ENCODE measurements around the gene DLG2.

DNA sequence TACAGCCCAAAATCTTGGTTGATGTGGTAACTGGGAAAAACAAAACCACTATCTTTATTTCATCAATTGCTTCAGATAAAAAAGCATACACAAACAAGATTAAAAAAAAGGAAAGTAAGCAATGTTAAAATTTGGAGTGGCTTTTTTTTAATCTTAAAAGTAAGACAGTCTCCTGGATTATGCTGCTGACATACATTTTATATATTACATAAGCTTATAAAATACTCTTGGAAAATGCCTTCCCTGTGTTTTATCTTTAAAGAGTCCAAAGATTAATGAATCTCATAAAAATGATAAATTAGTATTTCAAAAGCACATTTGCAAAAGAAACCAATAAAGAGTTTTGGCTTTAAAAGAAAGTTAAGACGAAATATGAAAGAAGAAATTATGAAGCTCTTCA is 132.7 kb downstream of the DLG2 start:
- TF ChIP-seq YY1 (IDR thresholded peaks at IDR 0.05; ENCODE audit: low read depth) (no peak), TAF1 (IDR thresholded peaks at IDR 0.05; ENCODE audit: low read depth) (no peak), EGR1 (IDR thresholded peaks at IDR 0.05) (no peak), RAD21 (IDR thresholded peaks at IDR 0.05; ENCODE audit: low read depth) (no peak), CREB1 (IDR thresholded peaks at IDR 0.05; ENCODE audit: low read depth) (no peak)
- TF ChIP-seq, protein P1, sequence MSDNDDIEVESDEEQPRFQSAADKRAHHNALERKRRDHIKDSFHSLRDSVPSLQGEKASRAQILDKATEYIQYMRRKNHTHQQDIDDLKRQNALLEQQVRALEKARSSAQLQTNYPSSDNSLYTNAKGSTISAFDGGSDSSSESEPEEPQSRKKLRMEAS (IDR thresholded peaks at IDR 0.05): no peak
- TF ChIP-seq, protein P2, sequence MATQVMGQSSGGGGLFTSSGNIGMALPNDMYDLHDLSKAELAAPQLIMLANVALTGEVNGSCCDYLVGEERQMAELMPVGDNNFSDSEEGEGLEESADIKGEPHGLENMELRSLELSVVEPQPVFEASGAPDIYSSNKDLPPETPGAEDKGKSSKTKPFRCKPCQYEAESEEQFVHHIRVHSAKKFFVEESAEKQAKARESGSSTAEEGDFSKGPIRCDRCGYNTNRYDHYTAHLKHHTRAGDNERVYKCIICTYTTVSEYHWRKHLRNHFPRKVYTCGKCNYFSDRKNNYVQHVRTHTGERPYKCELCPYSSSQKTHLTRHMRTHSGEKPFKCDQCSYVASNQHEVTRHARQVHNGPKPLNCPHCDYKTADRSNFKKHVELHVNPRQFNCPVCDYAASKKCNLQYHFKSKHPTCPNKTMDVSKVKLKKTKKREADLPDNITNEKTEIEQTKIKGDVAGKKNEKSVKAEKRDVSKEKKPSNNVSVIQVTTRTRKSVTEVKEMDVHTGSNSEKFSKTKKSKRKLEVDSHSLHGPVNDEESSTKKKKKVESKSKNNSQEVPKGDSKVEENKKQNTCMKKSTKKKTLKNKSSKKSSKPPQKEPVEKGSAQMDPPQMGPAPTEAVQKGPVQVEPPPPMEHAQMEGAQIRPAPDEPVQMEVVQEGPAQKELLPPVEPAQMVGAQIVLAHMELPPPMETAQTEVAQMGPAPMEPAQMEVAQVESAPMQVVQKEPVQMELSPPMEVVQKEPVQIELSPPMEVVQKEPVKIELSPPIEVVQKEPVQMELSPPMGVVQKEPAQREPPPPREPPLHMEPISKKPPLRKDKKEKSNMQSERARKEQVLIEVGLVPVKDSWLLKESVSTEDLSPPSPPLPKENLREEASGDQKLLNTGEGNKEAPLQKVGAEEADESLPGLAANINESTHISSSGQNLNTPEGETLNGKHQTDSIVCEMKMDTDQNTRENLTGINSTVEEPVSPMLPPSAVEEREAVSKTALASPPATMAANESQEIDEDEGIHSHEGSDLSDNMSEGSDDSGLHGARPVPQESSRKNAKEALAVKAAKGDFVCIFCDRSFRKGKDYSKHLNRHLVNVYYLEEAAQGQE (IDR thresholded peaks at IDR 0.05; ENCODE audit: low read depth): no peak
- TF ChIP-seq, protein P3, sequence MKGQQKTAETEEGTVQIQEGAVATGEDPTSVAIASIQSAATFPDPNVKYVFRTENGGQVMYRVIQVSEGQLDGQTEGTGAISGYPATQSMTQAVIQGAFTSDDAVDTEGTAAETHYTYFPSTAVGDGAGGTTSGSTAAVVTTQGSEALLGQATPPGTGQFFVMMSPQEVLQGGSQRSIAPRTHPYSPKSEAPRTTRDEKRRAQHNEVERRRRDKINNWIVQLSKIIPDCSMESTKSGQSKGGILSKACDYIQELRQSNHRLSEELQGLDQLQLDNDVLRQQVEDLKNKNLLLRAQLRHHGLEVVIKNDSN (IDR thresholded peaks at IDR 0.05): no peak
